Non-pigmented ciliary epithelial cell (primary cell): Measurements from ENCODE around the gene HOXA13.

Experiments used
- DNase-seq: peaks from one replicate; pipeline ENCODE4 v3.0.0-alpha.2; 2010; ENCODE audit warnings: low read depth

HOXA13 gene

DNA sequence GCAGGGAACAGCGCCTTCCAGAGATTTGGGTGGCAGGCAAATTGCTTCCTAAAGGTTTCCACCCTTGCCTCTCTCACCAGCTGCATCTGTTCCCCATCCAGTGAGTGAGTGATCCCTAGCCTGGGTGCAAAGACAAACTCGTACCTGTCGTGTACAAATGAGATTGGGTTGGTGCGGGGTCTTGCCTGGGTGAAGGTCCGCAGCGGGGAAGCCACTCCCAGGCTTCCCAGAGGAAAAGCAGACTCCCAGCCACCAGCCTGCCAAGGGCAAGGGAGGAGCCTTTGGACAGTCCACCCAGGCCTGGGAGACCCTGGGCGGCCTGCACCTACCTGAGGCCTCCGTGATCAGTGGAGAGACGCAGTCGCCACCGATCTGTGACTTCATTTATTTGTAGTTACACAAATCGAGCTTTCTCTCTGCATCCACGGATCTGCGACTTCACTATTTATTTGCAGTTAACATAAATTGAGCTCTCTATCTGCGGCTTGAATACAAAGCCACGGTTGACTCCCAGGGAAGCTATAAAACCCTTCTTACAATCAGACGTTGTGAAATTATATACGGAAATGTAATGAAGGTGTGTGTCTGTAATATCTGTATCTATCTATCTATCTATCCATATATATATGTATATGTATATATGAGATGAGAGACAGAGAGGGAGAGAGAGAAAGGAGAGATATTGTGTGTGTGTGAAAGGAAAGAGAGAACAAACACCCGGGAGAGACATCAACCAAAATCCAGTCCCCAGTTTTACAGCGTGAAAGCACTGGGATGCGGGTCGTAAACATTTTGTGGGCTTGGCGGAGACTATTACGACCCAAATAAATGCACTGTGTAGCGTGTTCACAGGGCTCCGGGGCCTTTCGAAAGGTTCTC, 40.4 kb downstream of the HOXA13 start:
- DNase-seq, result no peak

DNA sequence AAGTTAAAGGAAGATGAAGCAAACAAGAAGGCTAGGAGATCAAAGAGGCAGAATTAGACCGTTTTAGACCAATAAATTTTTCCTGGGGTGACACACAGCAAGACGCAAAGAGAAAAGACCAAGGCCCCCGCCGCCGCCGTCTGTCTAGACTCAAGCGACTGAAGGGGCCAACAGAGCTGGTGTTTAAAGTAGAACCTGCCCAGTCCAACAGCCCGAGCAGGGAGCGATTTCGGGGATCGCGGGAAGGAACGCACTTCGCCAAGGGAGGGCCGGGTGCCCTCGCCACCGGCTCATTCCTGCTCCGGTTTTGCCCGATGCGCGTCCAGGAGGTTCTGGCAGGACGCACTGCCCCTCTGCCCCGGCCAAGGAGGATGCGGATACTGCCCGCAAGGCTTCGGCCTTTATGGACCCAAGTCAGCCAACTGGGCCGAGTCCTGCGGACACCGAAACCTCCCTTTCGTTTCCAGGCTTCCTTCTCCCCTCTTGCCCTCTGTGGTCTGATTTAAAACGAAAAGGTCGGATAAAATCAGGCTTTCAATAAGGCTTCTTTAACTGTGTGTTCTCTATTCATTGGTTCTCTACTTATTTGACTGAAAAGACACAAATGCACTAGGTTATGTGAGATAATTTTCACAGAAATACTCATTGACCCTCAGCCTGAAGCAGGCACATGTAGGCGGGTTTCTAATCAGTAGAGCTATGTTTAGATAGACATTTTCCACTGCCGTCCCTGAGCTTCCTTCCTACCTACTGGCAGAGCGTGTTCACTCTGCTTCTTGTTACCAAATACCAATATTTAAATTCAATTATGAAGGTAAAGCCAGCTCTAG, 41.2 kb downstream of the HOXA13 start:
- DNase-seq, result no peak

DNA sequence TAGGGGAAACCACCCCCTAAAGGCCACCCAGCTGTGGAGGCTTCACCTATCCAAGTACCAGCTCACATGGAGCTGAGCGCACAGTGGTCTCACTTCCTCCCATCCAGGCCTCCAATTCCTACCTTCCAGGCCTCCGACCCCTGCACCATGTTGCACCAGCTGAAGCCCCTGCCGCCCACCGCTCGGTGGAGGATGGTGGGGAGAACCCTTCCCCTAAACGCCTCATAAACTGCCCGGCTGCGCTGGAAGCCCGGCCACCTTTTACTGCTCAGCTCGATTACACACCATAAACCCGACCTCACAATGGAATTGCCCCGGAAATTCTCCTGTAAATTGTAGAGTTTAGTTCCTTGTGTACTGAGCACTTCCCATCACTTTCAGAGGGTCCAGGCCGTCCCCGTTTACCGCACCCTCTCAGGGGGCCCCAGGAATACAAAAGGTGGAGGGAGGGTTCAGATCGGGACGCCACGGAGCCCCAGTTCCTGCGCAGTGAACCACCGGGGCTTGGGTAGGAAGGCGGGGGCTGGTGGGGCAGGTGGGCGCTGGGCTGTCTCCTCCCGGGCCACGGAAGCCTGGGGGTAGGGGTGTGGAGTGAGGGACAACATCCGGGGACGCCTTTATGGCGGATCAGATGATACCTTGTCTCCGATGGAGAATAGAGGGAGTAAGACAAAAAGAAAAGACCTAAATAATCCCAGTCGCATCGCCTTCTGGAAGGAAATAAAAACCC, 42.0 kb downstream of the HOXA13 start:
- no peak for DNase-seq

DNA sequence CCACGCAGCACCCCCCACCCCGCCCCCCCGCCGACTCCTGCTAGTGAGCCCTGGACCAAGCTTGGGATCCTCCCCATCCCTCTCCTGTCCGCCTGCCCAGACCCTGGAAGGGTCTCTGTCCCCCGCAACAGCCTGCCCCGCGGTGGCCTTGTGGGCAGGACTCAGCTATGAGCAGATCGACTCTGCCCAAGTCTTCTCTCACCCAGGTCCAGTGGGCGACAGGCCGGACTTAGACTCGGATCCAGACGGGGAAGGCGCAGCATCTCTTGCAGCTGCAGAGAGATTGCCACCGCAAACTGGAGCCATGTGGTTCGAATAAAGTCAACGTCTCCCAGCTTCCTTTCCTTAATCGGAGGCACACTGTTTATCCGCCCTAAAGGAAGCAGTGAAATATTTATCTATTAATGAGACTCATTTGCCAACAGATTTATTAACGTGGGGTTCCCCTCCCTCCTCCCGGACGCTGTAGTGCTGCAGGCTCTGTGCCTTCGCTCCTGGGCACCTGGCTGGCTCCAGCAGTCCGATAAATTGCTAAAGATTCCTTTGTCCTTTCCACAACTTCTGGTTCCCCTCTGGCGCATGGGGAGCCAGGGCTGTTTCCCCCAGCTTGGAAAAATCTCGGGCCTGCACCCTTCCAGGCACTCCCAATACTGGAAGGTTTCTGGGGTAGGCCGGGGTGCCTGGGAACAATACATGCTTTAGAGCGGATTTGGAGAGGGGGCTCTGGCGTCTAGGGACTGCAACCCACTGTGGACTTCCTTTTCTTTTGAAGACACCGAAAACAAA, 42.8 kb downstream of the HOXA13 start:
- DNase-seq, result no peak

DNA sequence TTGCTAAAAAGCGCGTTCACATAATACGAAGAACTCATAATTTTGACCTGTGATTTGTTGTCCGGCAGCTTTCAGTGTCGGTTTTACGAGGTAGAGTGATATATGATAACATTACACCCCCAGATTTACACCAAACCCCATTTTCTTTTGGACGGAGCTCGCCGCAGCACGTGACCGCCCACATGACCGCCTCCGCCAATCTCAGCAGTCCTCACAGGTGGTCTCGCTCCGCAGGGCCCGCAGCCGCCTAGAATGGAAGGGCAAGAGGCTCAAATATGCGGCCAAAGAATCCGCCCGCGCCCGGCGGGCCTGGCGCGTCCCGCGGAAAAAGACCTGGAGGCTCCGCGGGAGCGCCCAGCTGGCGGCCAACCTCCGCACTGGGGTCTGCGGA, 43.4 kb downstream of the HOXA13 start, which contains the start of gene HOXA7:
HOXA7 (minus strand) TSS at position 168 of the 391 bp plus-strand sequence; CDS start at position 38, 130 bp downstream.
- DNase-seq, result no peak

DNA sequence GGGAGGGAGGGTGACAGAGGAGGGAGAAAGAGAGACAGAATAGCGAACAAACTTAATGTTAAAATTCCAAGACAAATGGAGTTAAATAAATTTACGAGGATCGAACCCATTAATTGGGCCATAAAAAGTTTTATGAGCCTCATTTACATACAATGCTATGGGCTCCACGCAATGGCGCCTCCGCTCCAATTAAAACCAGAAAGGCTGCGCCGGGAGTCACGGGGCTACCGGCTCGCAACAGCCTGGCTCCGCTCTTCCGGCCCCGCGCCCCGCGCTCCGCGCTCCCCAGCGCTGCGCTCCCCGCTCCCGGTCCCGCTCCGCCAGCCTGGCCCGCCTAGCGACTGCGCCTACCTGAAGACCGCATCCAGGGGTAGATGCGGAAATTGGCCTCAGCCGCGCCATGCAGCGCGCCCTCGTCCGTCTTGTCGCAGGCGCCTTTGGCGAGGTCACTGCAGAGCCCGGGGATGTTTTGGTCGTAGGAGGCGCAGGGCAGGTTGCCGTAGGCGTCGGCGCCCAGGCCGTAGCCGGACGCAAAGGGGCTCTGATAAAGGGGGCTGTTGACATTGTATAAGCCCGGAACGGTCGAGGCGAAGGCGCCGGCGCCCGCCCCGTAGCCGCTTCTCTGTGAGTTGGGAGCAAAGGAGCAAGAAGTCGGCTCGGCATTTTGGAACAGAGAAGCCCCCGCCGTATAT, 43.9 kb downstream of the HOXA13 start:
- no peak for DNase-seq

DNA sequence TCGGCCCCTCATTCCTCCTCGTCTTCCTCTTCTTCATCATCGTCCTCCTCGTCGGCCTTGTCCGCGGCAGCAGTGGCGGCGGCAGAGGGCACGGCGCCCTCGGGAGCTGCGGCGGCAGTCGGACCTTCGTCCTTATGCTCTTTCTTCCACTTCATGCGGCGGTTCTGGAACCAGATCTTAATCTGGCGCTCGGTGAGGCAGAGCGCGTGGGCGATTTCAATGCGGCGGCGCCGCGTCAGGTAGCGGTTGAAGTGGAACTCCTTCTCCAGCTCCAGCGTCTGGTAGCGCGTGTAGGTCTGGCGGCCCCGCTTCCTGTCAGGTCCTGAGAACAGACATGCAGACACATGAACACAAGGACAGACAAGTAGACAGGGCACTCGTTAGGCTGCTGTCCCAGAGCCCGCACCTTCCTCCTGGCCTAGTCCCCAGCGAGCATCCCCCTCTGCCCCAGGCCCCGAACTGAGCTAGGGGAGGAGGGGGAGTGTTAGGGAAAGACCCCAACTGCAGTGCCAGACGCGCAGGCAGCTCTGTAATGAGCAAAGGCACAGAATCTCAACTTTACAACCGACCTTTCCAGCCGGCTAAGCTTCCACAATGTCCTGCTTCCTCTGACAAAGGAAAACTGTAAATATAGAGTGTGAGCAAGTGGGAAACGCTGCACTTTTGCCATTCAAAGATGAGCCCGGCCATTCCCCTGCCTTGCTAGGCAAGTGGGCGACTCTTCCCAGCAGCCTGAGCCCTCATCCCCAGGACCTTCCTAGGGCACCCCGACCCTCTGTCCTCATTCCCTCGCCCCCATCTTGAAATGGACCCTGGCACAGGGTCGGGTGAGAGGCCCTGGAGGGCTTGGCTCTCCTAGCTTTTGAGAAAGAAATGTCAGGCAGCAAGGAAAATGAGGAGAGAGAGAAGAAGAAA, 44.7 kb downstream of the HOXA13 start:
- no peak for DNase-seq

DNA sequence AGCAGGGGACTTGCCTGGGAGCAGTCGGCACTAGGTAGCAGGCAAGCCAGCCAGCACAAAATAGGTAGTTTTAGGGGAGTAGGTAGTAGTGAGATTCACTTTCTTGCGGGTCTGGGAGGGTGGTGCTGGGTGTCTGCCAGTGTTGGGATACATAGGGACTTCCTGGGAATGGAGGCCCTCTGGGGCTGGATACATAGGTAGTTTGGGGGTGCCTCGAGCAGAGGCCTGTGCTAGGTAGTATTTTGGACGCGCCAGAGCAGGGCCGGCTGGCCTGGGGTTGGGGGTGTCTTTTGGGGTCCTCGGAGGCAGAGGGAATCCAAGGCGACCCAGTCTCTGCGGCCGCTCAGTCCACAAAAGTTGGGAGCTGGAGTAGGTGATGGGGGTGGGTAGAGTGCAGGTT, 45.5 kb downstream of the HOXA13 start:
- no peak for DNase-seq

DNA sequence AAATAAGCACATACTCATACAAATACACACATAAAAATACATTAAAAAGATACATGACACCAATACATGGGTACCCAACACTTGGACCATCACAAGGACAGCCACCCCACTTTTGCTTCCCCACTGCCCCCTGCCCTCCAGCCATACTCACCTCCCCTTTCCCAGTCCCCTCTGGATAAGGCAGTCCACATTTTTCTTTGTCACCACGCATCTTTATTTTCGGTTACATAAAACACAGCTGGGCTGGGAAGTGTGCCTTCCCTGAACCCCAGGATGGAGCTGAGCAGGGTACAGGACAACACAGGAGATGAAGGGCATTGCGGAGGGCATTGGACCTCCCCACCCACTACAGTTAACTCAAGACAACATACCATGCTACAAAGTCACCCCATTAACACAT, 46.4 kb downstream of the HOXA13 start:
- DNase-seq, result no peak

DNA sequence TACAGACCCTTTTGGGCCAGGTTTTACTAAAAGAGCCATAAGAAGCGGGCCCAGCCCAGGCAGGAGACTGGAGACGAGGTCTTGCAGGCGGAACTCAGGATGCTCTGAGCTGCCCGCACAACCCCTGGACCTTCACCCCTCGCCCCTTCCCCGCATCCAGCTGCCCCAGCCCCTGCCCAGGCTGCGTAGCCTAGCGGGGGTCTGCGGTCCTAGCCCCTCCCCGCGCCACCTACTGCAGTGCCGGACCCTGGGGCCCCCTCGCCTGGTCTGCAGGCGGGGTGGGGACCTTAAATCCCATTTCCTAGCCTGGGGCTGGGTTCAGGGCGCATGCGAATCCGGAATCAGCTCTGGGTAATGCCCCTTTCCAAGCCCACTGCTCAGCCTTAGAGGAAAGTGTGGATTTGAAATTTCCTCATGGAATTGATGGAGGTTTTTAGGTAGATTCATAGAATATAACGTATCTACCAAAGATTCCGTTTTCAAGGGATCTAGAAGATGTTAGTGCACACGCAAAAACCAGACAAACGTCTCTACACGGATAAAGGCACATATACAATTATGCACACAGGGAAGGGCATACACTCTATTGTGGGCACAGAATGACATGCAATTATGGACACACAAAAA, 47.0 kb downstream of the HOXA13 start:
- no peak for DNase-seq

DNA sequence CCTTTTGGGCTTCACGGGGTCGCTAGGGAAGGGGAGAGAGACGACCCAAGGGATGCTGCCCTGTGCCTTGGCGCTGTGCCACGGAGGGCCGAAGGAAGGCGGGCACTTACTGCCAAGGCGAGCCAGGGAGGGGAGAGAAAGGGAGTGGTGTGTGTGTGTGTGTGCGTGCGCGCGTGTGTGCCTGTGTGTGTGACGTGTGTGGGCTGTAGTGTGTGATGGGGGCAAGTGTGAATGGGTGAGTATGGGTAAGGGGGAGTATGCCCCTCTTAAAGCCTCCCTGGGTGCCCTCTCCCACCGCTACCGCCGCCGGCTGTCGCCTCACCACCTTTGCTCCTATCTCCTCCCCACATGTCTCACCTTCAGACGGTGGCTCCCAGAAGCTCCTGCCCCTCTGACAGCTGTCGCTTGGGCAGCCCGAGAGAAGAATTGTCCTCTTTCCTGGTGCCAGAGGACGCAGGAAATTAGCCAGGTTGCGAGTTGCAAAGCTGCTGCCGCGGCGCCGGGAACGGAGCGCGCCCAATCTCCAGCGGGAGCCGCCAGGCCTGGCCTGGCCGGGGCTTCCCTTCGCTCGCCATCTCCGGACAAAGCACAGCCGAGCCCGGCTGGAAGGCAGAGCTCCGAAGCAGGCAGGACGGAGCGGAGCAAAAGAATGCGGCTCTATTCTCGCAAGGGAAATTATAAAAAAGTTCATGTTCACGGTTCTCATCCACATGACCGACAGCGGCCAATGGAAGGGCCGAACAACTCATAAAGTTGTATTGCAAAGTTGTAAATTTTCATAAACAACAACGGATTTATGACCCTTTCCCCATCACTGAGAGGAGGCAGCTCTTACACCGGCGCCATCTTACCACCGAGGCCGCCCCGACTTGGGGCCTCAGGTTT, 47.7 kb downstream of the HOXA13 start, which contains the start of gene HOXA3:
HOXA3 (minus strand) TSS at position 653 of the 885 bp plus-strand sequence. CDS start 41,943 bp downstream, outside the sequence.
- DNase-seq, result no peak

DNA sequence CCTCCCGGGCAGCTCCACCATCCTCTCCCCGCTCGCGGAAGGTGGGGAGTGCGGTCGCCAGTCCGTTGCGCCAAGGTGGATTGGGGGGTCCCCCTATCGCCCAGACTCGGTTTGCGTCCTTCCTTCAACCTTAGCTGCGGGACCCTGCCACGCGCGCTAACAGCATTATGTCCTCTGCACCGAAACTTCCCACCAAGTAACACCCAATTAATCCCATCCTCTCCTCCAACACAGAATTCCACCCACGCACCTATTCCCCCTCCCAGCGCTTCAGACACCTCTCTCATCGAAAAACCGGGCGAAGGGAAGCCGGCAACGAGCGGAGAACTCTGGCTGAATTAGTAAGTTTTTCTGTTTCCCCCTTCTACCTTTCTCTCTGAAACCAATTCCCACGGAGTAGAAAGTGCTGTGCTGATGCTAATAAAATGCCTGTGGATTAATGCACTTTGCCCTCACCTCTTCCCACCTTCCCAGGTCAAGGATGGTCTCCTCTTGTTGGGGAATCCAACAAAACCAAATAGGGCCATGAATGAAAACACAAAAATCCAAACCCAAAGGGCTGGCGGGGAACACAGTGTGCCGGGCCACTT, 48.5 kb downstream of the HOXA13 start:
- DNase-seq, result no peak

DNA sequence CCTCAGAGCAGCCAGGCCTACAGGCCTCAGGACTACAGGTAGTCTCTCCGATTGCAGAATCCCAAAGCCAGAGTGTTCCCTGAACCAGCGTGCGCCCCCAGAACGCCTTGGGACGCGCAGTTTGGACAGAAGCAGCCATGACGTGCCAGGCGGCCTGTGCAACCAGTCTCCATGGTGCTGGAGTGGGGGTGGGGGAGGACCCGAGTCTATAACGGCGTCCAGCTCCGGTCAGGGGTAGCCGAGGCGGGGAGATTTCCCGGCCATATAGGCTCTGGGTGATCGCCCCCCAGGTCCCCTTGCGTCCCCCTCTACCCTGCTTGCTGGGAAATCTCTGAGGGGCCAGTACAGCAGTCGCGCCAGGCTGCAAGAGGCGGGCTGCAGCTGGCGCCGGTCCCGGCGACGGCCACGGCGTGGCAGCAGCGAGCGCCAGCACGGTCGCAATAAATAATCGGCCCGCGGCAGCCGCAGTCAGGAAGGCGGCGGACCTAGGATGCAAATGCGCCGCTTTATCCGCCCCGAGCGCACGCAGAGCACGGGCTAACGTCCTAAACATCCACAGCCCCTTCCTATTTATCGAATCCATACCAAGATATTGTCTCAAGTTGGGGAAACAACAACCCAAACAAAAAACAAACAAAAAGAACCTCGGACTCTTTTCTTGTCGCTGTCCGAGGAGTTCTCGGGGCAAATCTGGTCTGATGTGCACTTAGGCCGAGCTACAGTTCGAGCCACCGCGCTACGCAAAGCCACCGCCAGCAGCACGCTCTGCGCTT, 49.1 kb downstream of the HOXA13 start:
- no peak for DNase-seq

DNA sequence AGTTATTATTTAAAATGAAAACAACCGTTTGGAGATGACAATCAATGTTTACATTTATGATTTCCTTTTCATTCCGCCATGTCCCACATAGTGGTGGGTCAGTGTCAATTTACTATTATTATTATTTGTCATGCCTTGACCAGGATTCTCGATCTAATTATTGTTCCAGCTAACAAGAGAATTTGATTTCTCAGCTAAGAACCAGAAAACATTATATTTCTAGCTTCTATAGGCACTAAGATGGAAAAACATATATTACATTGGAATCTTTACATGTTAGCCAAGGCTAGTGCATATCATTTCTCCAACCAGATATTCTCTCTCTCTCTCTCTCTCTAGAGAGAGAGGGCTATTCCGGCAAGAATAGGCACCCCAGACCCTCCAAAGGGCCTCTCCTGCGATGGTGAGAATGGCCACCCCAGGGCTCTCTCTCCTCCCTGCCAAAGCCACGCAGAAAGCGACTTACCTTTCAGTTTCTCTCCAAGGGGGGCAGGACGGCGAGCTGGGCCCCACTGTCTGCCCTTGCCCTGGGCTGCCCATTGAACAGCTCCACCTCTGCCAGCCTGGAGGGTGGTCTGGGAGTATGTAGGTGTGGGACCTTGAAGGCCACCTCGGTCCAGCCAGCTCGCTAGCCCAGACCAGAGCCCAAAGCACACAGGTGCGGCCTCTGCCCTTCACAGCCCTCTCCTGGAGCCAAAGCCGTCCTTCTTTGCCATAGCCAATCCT, 49.9 kb downstream of the HOXA13 start:
- no peak for DNase-seq

DNA sequence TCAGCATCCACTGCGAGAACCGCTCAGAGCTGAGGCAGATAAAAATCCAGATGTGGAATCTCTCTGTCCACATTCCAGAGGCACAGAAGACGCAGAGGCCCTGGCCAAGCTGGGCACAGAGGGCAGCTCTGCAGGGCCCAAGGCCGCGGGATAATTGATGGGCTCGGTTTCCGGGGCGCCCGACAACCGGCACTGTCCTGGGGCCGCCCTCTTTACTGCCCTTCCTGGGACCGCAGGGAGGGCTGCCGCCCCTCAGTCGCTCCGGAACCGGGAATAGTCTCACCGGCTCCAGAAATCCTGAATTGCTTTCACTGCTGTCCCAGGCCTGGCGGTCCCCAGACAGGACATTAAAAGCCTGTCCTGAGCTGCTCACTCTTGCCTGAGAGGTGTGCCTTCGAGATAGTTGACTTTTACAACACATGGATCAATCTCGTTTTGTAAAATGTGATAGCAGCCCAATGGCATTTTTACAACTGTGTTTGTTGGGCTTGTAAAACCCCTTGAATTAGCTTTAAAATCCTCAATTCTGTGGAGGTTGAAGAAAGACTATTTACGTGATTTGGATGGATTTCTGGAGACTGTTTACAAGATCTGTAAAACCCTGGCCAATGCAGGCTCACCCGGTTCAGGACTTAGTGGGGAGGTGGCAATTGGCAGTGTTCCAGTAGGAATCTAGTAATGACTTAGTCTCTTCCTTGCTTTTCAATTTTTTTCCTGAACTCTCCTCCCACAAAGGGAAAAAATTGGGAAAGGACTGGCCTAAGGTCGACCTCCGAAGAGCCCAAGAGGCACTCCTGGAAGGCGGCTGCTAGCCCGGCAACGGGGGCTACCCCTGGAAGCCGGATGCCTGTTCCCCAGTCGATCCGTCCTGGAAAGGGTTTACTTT, 50.9 kb downstream of the HOXA13 start:
- no peak for DNase-seq
